GM21529 (cell line): ENCODE results near the gene ZNF460.

Experiments
- ATAC-seq: cut with Tn5 transposase; IDR thresholded peaks from one replicate; pipeline ENCODE4 v1.9.1; 2021; ENCODE audit not compliant: unreplicated experiment

ZNF460 gene

DNA sequence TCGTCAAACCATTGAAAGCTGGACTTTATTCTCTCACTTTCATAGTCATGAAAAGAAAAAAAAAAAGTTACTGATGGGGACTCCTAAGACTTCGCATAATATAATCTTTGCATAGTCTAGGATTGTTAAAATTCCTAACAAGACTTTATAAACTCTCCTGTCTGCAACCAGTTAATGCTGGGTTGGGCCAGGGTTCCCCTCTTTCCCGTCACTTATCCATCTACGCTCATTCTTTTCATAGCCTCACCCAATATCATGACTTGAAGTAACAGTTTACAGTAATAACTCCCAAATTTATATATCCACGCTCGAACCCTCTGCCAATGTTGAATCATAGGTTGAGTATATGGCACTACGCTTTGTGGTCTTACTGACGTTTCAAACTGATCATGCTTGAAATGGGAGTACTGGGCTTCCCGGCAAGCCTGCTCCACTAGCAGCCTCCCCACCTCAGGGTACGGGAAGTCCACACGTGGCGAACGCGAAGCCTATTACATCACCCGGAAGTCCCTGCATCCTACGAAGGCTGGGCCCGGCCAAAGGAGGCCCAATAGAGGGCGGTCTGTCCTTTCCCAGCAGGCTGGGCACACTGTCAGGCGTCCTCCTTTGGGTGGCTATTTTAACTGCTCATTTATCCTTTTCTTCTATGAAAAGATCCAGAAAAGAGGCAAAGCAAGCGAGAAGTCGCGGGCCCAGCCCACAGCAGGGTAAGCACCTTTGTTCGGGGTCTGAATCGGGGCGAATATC is 694 bp upstream of the ZNF460 start:
- ATAC-seq = peak; percentile 69

DNA sequence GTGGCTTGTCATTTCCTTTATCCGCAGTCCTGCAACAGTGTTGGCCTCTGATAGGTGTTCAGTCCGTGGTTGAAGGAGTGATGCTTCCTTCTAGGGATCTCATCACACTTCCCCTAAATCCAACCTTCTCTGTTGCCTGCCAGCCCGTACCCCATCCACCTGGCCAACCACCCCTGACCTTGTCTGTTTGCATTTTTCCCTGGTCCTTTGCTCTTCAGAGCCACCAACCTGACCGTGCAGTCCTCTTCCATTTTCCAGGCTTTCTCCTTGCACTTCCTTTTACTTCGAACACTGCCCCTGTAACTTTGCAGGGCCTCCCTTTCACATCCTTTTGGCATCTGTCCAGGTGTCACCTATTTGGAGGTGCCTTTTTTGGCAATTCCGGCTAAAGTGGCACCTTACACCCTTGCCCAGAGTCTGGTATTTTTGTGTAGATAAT is 696 bp downstream of the ZNF460 start:
- ATAC-seq = no peak

DNA sequence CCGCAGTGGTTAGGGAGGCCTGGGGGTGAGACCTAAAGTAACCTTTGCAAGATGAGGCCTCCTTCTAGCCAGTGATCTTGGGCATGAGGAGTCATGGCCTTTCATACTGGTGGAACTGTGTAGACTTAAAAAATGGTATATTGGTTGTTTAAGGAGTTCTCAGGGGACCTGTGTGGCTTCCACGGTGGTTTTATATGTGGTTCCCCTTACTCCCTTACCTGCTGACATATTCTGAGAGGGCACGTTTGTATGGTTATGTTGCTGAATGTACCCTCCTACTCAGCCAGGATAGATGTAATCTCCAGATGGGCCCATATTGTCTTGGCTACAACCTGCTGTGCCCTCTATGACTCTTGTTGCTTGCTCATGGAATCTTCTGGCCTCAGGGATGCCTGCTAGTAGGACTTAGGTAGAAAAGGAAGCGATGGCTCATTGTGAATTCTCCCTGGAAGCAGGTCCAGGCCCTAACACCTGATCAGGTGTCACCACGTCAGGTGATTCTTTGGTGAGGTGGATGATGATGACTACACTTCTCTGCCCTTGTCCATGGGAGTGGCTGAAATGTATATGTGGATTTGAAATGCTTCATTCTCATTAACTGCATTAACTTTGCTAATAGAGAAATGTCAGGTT is 1.8 kb downstream of the ZNF460 start:
- no peak for ATAC-seq

GRCh38 chr19:57288373-57288772 is 8.1 kb downstream of the ZNF460 start:
- ATAC-seq = no peak

GRCh38 chr19:57290970-57291369 is 10.7 kb downstream of the ZNF460 start:
- ATAC-seq = no peak

DNA sequence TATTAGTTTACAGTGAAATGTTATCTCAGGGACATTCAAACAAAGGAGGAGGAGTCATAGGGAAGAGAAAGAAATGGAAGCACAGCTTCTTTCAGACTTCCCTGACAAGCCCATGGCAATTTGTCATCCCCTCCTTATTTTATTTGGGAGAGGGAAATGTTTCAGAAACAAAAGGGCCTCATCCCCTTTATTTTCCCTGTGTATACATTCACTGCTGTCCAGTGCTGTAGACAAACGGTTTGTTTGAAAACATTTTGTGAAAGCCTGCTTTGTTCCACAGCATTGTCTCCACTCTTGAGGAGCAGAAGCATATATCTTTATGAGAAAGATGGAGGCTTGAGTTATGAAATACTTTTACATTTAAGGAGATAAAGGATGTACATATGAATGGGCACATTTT is 12.3 kb downstream of the ZNF460 start:
- no peak for ATAC-seq

DNA sequence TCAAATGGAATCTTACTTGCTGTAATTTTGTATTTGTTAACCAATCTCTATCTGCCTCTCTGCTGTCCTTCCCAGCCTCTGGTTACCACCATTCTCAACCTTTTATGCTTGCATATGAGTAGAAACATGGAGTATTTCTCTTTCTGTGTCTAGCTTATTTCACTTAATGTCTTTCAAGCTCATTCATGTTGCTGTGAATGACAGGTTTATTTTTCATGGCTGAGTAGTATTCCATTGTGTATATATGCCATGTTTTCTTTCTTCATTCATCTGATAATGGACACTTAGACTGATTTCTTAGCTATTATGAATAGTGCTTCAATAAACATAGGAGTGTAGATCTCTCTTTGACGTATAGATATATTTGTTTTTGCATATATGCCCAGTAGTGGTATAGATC is 13.4 kb downstream of the ZNF460 start:
- ATAC-seq = no peak

- ATAC-seq = no peak
These were observed 21.8 kb downstream of the ZNF460 start for GRCh38 chr19:57302020-57302465.

DNA sequence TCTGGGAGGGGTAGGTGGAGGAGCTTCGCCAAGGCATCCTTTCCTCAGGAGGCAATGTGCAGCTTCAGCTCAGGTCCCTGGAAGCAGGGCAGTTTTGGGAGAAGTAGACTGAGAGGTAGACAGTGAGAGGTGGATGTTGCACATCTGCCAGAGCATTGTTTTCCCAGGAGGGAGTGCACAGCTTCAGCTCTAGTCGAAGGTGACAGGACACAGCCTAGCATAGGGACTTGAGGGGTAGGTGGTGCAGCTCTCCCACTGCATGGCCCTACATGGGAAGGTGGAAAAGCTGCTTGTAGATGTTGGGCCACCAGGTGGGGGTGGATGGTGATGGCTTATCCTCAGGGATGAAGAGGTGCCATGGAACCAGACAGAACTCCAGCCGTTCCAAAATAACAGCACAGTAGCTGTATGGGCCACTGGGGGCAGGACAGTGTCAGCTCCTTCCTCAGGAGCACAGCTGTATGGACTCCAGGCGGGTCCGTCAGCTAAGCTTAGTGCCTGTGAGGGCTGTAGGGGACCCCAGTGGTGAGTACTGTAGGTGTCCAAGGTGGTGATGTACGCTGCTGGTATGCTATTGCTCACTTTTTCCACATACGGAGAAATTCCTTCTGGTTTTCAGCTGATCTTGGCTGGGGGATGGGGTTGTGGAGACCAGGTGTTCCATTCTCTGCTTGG is 22.6 kb downstream of the ZNF460 start:
- ATAC-seq = no peak

DNA sequence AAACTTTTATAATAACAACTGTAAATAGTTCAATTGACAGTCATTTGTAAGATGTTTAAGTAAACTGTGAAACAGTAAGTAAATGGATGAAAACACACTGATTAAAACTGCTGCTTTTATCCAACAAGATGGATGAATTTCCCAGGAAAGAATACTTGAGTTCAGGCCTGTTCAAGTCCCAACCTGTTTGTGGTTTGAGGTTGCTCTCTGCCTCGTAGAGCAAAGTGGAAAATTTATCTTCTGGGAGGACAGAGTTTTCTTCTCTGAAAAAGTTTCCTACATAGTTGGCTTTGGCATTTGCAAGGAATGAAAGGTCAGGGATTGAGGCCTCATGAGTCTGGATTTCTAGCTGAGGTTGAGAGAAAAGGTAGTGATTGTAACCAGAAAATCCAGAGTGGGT is 24.8 kb downstream of the ZNF460 start:
- ATAC-seq = no peak

- no peak for ATAC-seq
These were observed 28.2 kb downstream of the ZNF460 start for GRCh38 chr19:57308514-57308913.

DNA sequence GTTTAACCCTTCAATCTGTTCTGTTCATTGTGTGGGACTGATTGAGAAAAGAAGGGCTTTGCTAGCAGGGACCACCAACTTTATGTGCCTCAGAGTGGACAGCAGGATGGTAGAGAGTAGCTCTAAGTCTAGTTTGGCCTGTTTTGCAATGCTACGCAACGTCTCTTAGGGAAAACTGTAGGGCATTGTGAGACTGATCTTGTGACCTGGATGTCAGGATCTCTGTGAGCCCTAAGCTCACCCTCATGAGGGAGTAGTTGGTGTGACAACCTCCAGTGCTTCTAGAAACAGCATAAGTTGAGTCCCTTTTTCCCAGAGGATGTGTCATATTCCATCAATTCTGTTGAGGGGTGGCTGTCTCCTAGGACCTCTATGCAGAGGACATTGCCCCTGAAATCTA is 30.5 kb downstream of the ZNF460 start:
- no peak for ATAC-seq

DNA sequence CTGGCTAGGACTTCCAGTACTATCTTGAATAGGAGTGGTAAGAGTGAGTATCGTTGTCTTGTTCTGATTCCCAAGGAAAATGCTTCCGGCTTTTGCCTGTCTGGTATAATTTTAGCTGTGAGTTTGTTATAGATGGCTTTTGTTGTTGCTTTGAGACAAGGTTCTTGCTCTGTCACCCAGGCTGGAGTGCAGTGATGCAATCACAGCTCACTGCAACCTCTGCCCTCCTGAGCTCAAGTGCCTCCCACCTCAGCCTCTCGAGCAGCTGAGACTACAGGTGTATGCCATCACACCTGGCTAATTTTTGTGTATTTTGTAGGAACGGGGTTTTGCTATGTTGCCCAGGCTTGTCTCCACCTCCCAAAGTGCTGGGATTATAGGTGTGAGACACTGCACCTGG is 33.9 kb downstream of the ZNF460 start:
- no peak for ATAC-seq

- no peak for ATAC-seq
These were observed 37.2 kb downstream of the ZNF460 start for GRCh38 chr19:57317503-57317902.

DNA sequence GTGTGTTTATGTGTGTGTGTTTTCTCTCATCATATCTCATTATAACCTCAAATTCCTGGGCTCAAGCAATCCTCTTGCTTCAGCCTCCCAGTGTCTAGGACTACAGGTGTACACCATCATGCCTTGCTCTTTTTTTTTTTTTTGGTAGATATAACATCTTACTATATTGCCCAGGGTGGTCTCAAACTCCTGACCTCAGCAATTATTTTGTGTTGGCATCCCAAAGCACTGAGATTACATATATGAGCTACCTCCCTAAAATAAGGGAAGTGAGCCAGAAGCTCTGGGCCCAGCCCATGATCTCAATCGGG is 39.5 kb downstream of the ZNF460 start:
- no peak for ATAC-seq

GRCh38 chr19:57320180-57321084 is 40.1 kb downstream of the ZNF460 start, which contains the start of gene ZNF543:
TSS of gene ZNF543 (plus strand) at chr19:57320472. CDS start at chr19:57320854, 382 bp downstream.
- ATAC-seq = peak; percentile 94

DNA sequence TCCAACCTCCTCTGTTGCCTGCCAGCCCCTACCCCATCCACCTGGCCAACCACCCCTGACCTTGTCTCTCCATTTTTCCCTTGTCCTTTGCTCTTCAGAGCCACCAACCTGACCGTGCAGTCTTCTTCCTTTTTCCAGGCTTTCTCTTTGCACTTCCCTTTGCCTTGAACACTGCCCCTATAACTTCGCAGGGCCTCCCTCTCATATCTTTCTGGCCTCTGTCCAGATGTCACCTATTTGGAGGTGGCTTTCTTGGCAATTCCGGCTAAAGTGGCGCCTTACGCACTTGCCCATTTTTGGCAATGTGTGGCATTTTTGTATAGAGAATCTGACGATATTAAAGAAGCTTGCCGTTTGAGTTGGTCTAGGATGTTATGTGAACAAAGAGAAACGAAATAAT is 40.8 kb downstream of the ZNF460 start:
- no peak for ATAC-seq

DNA sequence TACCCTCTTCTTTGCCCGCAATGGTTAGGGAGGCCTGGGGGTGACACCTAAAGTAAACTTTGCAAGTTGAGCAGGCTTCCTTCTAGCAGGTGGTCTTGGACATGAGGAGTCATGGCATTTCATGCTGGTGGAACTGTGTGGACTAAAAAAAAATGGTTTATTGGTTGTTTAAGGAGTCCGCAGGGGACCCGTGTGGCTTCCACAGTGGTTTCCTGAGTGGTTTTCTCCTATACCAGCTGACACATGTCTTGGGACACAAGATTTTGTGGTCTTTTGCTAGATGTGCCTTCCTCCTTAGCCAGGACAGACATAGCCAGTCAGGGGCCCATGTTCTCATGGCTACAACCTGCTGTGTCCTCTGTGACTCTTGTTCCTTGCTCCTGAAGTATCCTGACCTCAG is 41.5 kb downstream of the ZNF460 start:
- ATAC-seq = no peak

DNA sequence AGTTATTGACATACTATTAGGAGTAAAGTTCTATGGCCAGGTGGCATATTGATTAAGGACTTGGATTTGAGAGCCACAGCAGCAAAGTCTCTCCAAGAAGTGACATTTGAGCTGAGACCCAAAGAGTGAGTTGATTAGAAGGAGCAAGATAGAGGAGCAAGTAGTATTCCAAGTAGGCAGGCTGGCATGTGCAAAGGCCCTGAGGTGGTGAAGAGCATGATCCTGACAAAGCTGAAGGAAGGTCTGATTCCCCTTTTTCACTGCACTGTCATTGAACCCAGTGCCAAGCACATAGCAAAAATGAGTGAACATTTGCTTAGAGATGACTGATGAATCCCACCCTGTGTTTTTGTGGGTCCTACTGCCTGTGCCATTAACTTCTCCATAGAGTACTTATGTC is 44.7 kb downstream of the ZNF460 start:
- ATAC-seq = no peak

DNA sequence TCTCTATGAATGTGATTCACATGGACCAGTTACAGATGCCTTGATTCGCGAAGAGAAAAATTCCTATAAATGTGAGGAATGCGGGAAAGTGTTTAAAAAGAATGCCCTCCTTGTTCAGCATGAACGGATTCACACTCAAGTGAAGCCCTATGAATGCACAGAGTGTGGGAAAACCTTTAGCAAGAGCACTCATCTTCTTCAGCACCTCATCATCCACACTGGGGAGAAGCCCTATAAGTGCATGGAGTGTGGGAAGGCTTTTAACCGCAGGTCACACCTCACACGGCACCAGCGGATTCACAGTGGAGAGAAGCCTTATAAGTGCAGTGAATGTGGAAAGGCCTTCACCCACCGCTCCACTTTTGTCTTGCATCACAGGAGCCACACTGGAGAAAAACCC is 47.7 kb downstream of the ZNF460 start:
- no peak for ATAC-seq

- ATAC-seq = no peak
These were observed 53.9 kb downstream of the ZNF460 start for GRCh38 chr19:57334191-57334590.
